ENCODE data around the gene SMCO1. TPM values are rescaled to one million over a fixed set of nuclear protein-coding genes. Genes with fewer than 3 reads are reported as not detected.
A peak's percentile ranks its signal among the peaks of the same experiment; 100 is the strongest.

Gene SMCO1
- total and polyA plus RNA-seq, 2 of the 4 experiments (the other 2 are of a cell fraction) = not detected

- H3K4me1 ChIP-seq (ENCODE audit: control insufficient read depth, insufficient read depth, low read length) = 0 out of 2 replicates have a peak, but pooled peaks cover 2% of the 10 kb centered on the region
- peak; percentile 97 for ATAC-seq (ENCODE audit: low read depth)
- in situ Hi-C loops (cut with MboI; ENCODE audit: low sequenced_read_pairs) = no loop called here
These were observed 13.6 kb upstream of the SMCO1 start for GRCh38 chr3:196528639-196529233.

More at GRCh38 chr3:196528639-196529233, 13.6 kb upstream of the SMCO1 start:
- H2BK5ac ChIP-seq (ENCODE audit: low read depth, low read length, poor library complexity, severe bottlenecking) = peak overlapping the region; percentile 18
- peak overlapping the region; percentile 44 for H3K4me3 ChIP-seq (ENCODE audit: insufficient read depth, low read depth, low read length)
- peak overlapping the region; percentile 77 for H3K4me2 ChIP-seq (ENCODE audit: low read depth, low read length)
- H2AK9ac ChIP-seq (replicated peaks; ENCODE audit: low read depth, low read length, poor library complexity) = peak overlapping the region; percentile 88
- dilution Hi-C loops (cut with HindIII; ENCODE audit: low sequenced_read_pairs, unreplicated experiment) (no loop called here), intact Hi-C loops (cut with micrococcal nuclease) (loop anchor here (1.0 to 2.0 kb wide), 2 partner anchors 40 to 156 kb away; partner anchors contain the start of genes FBXO45 and WDR53)
- H2BK120ac ChIP-seq (ENCODE audit: low read depth, low read length) = peak overlapping the region; percentile 94
- H3K79me1 ChIP-seq (ENCODE audit: low read depth in 1 of 2, low read length in 2 of 2) = no peaks in the 10 kb centered on the region
- peak overlapping the region; percentile 71; the same call in 1 of the 3 replicates for H2BK15ac ChIP-seq (ENCODE audit: low read depth, low read length)
- ChIA-PET CTCF (interaction anchor here (0.7 kb wide), 1 partner anchor 10 kb away, joined by 6 read pairs; no protein-coding TSS in a partner anchor), POLR2A (ENCODE audit: unreplicated experiment) (interaction anchor here (0.9 kb wide), 1 partner anchor 96 kb away, joined by 3 read pairs; the partner anchor contains the start of gene UBXN7)
- peak overlapping the region; percentile 53; the same call in 1 of the 2 replicates for H2BK20ac ChIP-seq (ENCODE audit: low read depth, low read length)
- H3K36me3 ChIP-seq (ENCODE audit: control insufficient read depth, insufficient read depth, low read length) = no peaks in the 10 kb centered on the region
- no peaks in the 10 kb centered on the region for H4K20me1 ChIP-seq (ENCODE audit: insufficient read depth, low read length)
- peak overlapping the region; percentile 95 to 98 for H4K8ac ChIP-seq (ENCODE audit: low read depth in 2 of 2, low read length in 2 of 2)
- H3K27me3 ChIP-seq (ENCODE audit: control insufficient read depth, insufficient read depth, low read length) = no peaks in the 10 kb centered on the region; the same call in 1 of the 2 replicates
- peak; percentile 26 for DNase-seq
- peak overlapping the region; percentile 34; the same call in 1 of the 2 replicates for H3K9ac ChIP-seq (ENCODE audit: low read depth, low read length)
- peak overlapping the region; percentile 39 for H3K27ac ChIP-seq (ENCODE audit: insufficient read depth, low read length)
- H3K4ac ChIP-seq (ENCODE audit: low read depth, low read length) = peak overlapping the region; percentile 85
- WGBS, 2 experiments (ENCODE audit: extremely low coverage in 2 of 2, insufficient read length in 1 of 2) = 15% methylated on average over 11 of the region's 52 CpGs; no CpG with 5 or more reads in 1 of the 2 experiments
- no TSS peak for BruUV-seq (replicated peaks)
- no peak for TF ChIP-seq MXI1 (IDR thresholded peaks at IDR 0.05; ENCODE audit: borderline replicate concordance, low read depth, low read length)
- TF ChIP-seq, protein P1, sequence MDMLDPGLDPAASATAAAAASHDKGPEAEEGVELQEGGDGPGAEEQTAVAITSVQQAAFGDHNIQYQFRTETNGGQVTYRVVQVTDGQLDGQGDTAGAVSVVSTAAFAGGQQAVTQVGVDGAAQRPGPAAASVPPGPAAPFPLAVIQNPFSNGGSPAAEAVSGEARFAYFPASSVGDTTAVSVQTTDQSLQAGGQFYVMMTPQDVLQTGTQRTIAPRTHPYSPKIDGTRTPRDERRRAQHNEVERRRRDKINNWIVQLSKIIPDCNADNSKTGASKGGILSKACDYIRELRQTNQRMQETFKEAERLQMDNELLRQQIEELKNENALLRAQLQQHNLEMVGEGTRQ (IDR thresholded peaks at IDR 0.05; ENCODE audit: low read depth, low read length) = no peak
- TF ChIP-seq SMC3 (IDR thresholded peaks at IDR 0.05; ENCODE audit: low read depth, low read length) = peak; percentile 27
- TF ChIP-seq MAZ (IDR thresholded peaks at IDR 0.05; ENCODE audit: borderline replicate concordance, low read depth, low read length) = peak; percentile 71; the same call in 1 of the 2 replicates
- no peak for TF ChIP-seq MAFK (IDR thresholded peaks at IDR 0.05; ENCODE audit: low read depth, low read length)
- peak; percentile 53 for TF ChIP-seq RAD21 (IDR thresholded peaks at IDR 0.05; ENCODE audit: low read length)
- TF ChIP-seq, protein P2, sequence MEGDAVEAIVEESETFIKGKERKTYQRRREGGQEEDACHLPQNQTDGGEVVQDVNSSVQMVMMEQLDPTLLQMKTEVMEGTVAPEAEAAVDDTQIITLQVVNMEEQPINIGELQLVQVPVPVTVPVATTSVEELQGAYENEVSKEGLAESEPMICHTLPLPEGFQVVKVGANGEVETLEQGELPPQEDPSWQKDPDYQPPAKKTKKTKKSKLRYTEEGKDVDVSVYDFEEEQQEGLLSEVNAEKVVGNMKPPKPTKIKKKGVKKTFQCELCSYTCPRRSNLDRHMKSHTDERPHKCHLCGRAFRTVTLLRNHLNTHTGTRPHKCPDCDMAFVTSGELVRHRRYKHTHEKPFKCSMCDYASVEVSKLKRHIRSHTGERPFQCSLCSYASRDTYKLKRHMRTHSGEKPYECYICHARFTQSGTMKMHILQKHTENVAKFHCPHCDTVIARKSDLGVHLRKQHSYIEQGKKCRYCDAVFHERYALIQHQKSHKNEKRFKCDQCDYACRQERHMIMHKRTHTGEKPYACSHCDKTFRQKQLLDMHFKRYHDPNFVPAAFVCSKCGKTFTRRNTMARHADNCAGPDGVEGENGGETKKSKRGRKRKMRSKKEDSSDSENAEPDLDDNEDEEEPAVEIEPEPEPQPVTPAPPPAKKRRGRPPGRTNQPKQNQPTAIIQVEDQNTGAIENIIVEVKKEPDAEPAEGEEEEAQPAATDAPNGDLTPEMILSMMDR (conservative IDR thresholded peaks at IDR 0.05; ENCODE audit: low read depth, low read length) = peak; percentile 71
- peak overlapping the region; percentile 95 for H3K14ac ChIP-seq (replicated peaks; ENCODE audit: low read depth, low read length)
- H4K5ac ChIP-seq (ENCODE audit: low read depth, low read length) = peak overlapping the region; percentile 96
- peak overlapping the region; percentile 28; the same call in 1 of the 2 replicates for H3K56ac ChIP-seq (ENCODE audit: extremely low read depth, insufficient read depth, low read length)
- peak overlapping the region; percentile 51; the same call in 1 of the 2 replicates for H3K18ac ChIP-seq (ENCODE audit: low read depth, low read length)
- peak overlapping the region; percentile 99 for H2AFZ ChIP-seq (replicated peaks; ENCODE audit: low read length, poor library complexity)
- H3K9me1 ChIP-seq (ENCODE audit: insufficient read depth, low read length) = peaks cover 6% of the 10 kb centered on the region; the same call in 1 of the 2 replicates
- H3K9me3 ChIP-seq (ENCODE audit: control insufficient read depth, insufficient read depth, low read length) = peaks cover 4% of the 10 kb centered on the region; the same call in 1 of the 2 replicates
- H3K23ac ChIP-seq (ENCODE audit: low read depth, low read length) = peak overlapping the region; percentile 58
- peak overlapping the region; percentile 23; the same call in 1 of the 2 replicates for H2AK5ac ChIP-seq (ENCODE audit: low read depth, low read length)
- H4K91ac ChIP-seq (ENCODE audit: insufficient read depth, low read depth, low read length) = peak overlapping the region; percentile 87
